GM19043 (cell line): ENCODE data around the gene PIWIL4.

ENCODE experiments used
- ATAC-seq: cut with Tn5 transposase; IDR thresholded peaks from one replicate; pipeline ENCODE4 v1.9.1; 2021; ENCODE audit warnings: low read depth; ENCODE audit not compliant: unreplicated experiment

The PIWIL4 gene

GRCh38 chr11:94657629-94658028 lies 90.5 kb downstream of the PIWIL4 start:
- no peak for ATAC-seq

- ATAC-seq: no peak
Measured at GRCh38 chr11:94658386-94658785, 91.2 kb downstream of the PIWIL4 start.

- ATAC-seq: no peak
Measured at GRCh38 chr11:94658888-94659287, 91.7 kb downstream of the PIWIL4 start.

DNA sequence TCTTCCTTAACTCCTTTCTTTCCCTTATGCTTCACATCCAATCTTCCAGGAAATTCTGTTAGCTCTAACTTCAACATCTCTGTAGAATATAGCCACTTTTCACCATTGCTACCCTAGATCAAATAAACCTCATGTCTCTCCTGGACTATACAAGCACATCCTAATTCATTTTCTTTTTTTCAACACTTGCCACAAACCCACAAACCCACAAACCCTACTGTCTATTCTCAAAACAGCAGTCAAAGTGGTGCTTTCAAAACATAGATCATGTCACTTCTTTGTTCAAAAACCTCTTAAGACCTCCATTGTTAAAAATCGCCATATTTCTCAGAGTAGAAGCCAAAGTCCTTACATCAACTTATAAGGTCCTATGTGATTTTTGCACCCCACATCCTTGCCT lies 94.3 kb downstream of the PIWIL4 start:
- no peak for ATAC-seq

- no peak for ATAC-seq
Measured at GRCh38 chr11:94662065-94662779, 95.1 kb downstream of the PIWIL4 start.

- ATAC-seq: no peak
Measured at GRCh38 chr11:94662846-94663390, 95.8 kb downstream of the PIWIL4 start.

DNA sequence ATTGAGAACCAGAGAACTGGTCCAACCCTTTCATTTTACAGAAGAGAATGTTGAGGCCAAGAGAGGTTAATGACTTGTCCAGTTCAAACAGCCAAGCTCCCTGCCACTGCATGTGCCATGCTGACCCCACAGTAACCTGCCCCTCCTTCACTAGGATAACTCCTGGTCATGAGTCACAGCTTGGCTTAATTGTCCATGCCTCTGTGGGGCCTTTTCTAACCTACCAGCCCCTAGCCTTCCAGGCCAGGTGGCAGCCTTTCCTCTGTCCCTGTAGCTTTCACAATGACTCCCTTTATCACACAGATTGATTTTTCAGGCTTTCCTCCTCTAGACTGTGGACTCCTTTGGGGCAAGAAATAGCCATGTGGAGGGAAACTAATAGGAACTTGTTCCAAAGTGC lies 97.2 kb downstream of the PIWIL4 start:
- ATAC-seq: no peak

DNA sequence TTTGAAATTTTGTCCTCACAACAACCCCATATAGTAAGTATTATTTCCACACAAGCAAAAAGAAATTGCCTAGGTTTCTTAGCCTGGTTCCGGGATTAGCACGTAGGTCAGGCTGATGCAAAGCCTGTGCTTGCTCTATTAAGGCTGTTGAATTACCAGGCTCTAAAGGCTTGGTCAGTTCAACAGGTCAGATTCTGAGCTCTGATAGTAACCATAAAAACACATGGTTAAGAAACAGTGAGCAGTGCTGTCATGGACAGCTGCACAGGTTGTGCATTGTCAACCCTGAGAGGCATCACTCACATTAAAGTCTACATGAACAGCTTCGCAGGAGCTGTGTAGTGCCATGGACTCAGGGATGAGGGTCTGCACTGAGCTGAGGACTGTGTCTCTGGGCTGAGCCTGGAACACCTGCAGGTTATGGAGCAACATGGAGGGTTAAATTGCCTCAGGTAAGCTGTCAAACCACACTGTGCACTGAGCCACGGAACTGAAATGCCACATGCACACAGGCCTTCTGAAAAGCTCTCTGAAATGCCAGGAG lies 98.0 kb downstream of the PIWIL4 start:
- ATAC-seq: no peak

GRCh38 chr11:94666792-94667721 lies 99.9 kb downstream of the PIWIL4 start:
- ATAC-seq: no peak

GRCh38 chr11:94668212-94668793 lies 101.1 kb downstream of the PIWIL4 start:
- ATAC-seq: no peak

DNA sequence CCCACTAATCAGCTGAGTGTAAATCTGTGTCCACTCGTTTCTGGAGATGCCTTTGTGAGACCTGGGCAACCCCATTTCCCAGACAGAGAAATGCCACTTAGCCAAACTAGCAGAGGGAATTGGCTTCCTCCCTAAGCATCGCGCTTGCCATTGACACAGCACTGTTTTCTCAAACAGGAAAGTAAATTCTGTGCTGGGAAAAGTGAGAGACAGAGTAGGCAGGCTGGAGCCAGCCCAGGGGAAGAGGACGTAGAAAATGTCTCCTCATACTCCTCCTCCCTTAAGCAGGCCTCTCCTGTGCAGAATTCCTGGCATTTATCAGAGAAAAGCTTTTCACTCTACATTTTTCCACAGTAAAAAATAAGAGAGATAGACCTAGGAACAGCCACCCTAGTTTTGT lies 101.9 kb downstream of the PIWIL4 start:
- ATAC-seq: no peak
